NK-92 (cell line): ENCODE data around the gene RBM48.
"Not testable (repeated sequence)": the region's sequence is repeated elsewhere in the genome, so short reads cannot be mapped to it uniquely, and the experiment has no call there.

ENCODE experiments used
- DNase-seq: peaks from one replicate; lab custom pipeline; 2025; ENCODE audit not compliant: unreplicated experiment; lab: John Stamatoyannopoulos, UW

The RBM48 gene

DNA sequence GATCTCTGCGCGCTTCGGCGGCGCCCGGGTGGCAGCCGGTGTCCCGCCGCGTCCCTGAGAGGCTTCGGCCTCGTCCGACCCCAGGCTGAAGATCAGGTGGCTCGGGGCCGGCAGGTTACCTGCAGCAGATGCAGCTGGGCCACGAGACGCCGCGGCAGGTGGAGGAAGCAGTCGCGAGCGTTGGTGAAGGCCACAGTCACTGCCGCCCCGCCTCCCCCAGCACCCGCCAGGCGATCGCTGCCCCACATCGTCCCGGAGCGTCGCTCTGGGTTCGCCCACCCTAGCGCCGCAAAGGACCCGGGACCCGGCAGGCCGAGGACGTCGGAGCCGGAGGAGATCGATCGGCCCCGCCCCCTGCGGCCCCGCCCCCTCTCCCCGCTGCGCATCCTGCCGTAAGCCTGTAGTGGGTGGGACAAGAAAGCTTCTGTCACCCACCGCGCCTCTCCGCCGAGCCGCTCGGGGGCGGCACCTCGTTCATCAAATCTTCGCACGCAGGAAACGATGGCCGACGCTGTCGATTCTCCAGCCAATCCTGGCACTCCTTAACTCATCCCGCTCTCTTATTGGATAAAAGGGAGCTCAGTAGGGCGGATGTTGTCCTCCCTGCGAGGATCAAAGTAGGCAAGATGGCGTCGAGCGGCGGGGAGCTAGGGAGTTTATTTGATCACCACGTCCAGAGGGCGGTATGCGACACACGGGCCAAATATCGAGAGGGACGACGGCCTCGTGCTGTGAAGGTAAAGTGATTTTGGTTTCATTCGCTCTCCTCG lies at the start of gene RBM48, which contains the start of gene PEX1:
Gene RBM48, plus strand, starts transcription at position 608 of the 770 bp plus-strand sequence. Its CDS starts 19 bp downstream, at position 627.
Gene PEX1, minus strand, starts transcription at position 333 of the 770 bp plus-strand sequence. Its CDS starts 85 bp downstream, at position 248.
- DNase-seq: peak; percentile 80

DNA sequence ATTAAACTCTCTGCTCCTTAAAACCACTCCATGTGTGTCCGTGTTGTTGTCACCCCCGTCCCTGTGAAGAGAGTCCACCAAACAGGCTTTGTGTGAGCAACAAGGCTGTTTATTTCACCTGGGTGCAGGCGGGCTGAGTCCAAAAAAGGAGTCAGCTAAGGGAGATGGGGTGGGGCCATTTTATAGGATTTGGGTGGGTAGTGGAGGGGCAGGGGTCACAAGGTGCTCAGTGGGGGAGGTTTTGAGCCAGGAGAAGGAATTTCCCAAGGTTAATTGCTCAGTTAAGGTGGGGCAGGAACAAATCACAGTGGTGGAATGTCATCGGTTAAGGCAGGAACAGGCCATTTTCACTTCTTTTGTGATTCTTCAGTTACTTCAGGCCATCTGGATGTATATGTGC lies 49.4 kb upstream of the RBM48 start:
- not testable (repeated sequence) for DNase-seq

DNA sequence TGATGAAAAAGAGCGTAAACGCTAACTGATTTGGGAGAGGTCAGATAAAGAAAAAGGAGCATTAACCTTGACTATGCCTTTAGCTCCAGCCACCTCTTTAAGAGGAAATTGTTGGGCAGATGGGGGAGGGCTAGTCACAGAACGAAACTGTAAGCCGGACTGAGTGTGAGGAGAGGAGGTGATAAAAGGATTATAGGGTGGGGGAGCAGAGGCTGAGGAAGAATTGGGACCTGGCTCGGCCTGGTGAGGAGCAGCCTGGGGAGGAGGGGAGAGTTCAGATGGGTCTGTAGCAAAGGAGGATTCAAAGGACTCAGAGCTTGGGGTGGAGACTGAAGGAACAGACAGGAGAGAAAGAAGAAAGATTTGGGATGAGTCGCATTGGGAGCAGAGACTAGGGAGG lies 45.0 kb upstream of the RBM48 start:
- not testable (repeated sequence) for DNase-seq

GRCh38 chr7:92484226-92484625 lies 44.4 kb upstream of the RBM48 start:
- not testable (repeated sequence) for DNase-seq

- DNase-seq: no peak
Observed at GRCh38 chr7:92485267-92485892, 43.2 kb upstream of the RBM48 start.

DNA sequence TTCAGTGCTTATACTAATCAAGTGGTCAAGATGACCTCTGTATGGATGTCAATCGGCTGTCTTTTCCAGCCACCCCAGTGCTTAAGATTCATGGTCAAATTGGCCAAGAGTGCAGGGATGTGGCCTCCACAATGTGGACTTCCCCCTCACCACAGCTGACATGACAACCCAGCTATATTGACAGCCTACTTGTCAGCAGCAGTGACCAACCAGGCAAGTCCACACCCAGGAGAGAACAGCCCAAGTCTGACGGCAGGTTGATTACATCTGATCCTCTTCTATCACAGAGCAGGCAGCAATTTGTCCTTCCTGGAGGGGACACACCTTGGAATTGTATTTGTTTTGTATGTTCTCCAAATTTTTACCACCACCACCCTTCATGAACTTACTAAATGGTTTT lies 42.6 kb upstream of the RBM48 start:
- no peak for DNase-seq

DNA sequence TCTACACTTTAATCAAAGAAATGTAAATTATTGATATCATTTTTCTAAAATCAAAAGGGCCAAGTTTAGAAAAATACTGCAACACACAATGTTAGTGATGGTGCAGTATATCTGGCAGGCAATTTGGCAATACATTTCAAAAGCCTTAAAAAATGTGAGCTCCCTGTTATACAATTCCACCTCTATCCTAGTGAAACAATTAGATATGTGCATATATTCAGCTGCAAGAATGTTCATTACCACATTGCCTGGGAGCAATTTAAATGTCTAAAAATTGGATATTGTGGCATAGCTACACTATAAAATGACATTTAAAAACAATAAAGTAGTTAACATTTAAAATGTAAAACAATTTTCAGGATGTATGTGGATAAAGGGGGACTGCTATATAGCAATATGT lies 40.8 kb upstream of the RBM48 start:
- no peak for DNase-seq

- no peak for DNase-seq
Observed at GRCh38 chr7:92489634-92490033, 39.0 kb upstream of the RBM48 start.

- DNase-seq: no peak
Observed at GRCh38 chr7:92496876-92497275, 31.7 kb upstream of the RBM48 start.

- DNase-seq: no peak
Observed at GRCh38 chr7:92498557-92498956, 30.0 kb upstream of the RBM48 start.

DNA sequence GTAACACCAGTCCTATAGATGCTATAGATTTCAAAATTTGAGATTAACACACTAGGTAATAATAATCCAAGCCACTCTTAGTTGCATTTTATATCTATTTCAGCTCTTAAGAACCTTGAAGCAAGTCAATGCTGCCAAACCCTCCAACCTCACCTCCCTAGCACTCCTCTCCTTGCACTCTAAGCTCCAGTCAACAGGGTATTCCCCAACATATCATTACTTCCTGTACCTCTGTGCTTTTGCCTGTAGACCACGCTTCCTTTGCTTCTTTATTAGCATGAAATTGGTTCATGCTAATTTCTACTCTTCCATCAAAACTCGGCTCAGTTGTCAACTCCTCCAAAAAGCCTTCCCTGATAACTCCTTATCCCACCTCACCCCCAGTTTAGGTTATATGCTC lies 24.8 kb upstream of the RBM48 start:
- DNase-seq: no peak

GRCh38 chr7:92504563-92504962 lies 24.0 kb upstream of the RBM48 start:
- DNase-seq: no peak

DNA sequence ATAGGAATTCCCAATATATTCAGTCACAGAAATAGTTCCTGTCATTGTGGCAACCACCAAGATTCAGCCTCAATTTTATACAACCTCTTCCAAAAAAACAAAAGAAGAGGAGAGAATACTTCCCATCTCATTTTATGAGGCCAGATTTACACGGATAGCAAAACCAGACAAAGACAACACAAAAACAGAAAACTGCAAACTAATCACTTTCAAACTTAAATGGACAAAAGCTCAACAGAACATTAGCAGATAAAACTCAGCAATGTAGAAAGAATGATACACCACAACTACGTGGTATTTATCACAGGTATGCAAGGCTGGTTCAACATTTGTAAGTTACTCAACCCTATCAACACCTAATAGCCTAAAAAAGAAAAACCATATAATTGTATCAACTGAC lies 22.2 kb upstream of the RBM48 start:
- DNase-seq: no peak

DNA sequence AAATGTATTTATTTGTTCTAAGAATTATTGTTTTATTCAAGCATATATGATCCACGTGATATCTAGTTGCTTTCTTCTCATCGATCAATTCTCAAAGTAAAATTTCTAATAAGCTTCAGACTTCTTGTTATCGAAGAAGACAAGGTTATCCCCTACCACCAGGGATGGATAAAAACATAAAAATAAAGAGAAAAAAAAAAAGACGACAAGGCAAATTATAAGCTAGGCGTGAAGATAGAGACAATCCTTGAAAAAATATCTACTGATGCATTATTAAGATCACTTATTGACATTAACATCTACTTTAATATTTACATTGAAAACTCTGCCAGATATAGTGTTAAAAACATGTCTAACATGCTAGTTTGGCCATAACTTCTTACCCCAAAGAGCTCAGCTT lies 19.6 kb upstream of the RBM48 start:
- no peak for DNase-seq

GRCh38 chr7:92513167-92513902 lies 15.3 kb upstream of the RBM48 start:
- no peak for DNase-seq

DNA sequence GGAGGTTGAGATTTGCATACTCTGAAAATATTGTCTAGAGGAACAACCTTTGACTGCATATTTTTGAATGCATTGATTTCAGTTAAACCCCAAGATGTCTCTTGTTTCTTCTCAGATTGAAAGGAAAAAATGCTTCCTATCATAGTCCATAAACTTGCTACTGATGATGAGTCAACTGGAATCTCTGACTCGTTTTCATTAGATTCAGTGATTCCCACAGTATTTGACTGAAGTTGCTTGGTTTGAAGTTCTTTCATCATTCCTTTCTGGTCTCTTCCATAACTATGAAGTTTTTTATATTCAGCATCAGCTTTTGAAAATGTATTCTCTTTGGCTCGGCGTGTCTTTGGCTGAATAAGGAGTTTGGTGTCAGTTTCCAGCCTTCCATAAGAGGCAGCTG lies 11.0 kb upstream of the RBM48 start:
- no peak for DNase-seq

DNA sequence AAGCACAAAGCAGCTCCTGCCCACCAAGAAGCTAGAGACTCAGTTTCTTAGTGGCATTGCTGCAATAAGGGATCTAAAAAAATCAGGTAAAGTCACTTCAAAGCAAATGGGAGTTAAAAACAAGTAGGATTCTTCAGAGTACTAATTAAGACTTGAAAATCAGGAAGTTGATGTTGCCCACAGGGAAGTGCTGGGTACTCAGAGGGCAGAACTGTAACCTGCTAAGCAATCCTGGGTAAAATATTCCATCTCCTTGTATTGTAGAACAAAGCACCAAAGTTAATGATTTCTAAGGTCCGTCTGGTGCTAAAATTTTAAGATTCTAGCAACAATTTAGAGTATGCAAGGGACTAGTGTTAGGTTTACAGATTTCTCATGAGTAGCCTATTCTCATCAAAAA lies 8.6 kb upstream of the RBM48 start:
- no peak for DNase-seq

GRCh38 chr7:92523110-92523509 lies 5.5 kb upstream of the RBM48 start:
- DNase-seq: no peak

GRCh38 chr7:92527300-92528187 lies 1.1 kb upstream of the RBM48 start:
- no peak for DNase-seq

DNA sequence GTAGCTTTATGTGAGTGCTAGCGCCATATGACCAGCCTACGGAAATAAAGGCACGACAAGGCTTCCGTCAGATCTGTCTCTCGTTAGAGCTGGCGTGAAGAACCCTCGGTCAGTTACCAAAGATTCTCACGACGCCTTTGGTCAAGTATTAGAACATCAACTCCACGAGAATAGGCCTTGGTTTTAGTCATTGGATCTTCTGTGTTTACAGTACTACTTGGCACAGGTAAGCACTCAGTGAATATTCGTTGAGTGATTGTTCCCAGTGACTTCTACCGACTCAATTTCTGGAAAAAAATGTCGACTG lies 316 bp downstream of the RBM48 start:
- DNase-seq: no peak

- no peak for DNase-seq
Observed at GRCh38 chr7:92534572-92534971, 6.0 kb downstream of the RBM48 start.
